Measurements from ENCODE around the gene FNBP1.

GRCh38 chr9:129949821-129950220, 93.2 kb downstream of the FNBP1 start:
- no peak for TF ChIP-seq CTCF (IDR thresholded peaks at IDR 0.05; ENCODE audit: insufficient read depth, low read depth, low read length)
- no peak for TF ChIP-seq EZH2 (IDR thresholded peaks at IDR 0.05; ENCODE audit: insufficient read depth, low read length)
